ENCODE results near the gene AUTS2.

GRCh38 chr7:70325509-70326101 is 727.3 kb downstream of the AUTS2 start:
- TF ChIP-seq, protein P1, sequence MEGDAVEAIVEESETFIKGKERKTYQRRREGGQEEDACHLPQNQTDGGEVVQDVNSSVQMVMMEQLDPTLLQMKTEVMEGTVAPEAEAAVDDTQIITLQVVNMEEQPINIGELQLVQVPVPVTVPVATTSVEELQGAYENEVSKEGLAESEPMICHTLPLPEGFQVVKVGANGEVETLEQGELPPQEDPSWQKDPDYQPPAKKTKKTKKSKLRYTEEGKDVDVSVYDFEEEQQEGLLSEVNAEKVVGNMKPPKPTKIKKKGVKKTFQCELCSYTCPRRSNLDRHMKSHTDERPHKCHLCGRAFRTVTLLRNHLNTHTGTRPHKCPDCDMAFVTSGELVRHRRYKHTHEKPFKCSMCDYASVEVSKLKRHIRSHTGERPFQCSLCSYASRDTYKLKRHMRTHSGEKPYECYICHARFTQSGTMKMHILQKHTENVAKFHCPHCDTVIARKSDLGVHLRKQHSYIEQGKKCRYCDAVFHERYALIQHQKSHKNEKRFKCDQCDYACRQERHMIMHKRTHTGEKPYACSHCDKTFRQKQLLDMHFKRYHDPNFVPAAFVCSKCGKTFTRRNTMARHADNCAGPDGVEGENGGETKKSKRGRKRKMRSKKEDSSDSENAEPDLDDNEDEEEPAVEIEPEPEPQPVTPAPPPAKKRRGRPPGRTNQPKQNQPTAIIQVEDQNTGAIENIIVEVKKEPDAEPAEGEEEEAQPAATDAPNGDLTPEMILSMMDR (IDR thresholded peaks at IDR 0.05), result no peak
- TF ChIP-seq POLR2A (IDR thresholded peaks at IDR 0.05), result no peak
- no peak for TF ChIP-seq EP300 (IDR thresholded peaks at IDR 0.05; ENCODE audit: low read depth)
